ENCODE measurements around the gene NACC2.

DNA sequence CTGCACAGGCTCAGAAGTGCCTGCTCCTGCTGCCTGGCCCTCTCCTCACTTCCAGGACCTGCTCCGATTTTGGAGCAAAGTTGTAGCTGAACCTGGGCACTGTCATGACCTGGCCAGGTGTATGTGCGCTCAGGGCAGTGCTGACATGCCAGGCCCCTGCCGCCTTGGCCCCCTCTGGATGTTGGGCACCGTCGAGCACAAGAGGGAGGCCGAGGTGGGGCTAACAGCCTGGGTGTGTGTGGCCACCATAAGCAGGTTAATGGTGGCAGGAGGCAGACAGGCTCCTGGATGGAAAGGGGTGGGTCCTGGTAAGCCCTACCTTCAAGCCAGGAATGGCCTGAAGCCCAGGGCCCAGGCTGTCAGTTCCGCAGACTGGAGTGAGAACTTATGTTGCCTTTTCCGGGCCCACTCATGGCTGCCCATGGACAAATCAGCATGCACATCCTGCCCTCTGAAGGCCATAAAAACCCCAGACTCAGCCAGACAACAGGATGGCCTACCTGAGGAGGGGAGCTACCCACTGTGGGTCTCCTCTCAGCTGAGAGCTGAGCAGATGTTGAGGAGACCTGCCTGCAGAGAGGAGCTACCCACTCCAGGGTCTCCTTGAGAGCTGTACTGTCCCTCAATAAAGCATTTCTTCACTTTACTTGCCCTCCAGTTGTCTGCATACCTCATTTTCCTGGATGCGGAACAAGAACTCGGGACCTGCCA lies 66.2 kb downstream of the NACC2 start:
- no peak for TF ChIP-seq EP300 (IDR thresholded peaks at IDR 0.05)
- TF ChIP-seq, protein P1, sequence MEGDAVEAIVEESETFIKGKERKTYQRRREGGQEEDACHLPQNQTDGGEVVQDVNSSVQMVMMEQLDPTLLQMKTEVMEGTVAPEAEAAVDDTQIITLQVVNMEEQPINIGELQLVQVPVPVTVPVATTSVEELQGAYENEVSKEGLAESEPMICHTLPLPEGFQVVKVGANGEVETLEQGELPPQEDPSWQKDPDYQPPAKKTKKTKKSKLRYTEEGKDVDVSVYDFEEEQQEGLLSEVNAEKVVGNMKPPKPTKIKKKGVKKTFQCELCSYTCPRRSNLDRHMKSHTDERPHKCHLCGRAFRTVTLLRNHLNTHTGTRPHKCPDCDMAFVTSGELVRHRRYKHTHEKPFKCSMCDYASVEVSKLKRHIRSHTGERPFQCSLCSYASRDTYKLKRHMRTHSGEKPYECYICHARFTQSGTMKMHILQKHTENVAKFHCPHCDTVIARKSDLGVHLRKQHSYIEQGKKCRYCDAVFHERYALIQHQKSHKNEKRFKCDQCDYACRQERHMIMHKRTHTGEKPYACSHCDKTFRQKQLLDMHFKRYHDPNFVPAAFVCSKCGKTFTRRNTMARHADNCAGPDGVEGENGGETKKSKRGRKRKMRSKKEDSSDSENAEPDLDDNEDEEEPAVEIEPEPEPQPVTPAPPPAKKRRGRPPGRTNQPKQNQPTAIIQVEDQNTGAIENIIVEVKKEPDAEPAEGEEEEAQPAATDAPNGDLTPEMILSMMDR (IDR thresholded peaks at IDR 0.05), result no peak
- TF ChIP-seq POLR2A (IDR thresholded peaks at IDR 0.05), result no peak
